SK-N-MC (cell line): ENCODE results near the gene APOL6.

Source experiments
- EZH2 ChIP-seq: fragments of 200-600 bp; sonication (generic); IDR thresholded peaks from one replicate; pipeline ENCODE4 v1.6.1; 2017; ENCODE audit warnings: antibody characterized with exemption
- FOXP2 ChIP-seq: optimal IDR thresholded peaks from 2 replicates; pipeline ENCODE3; 2011; ENCODE audit warnings: mild to moderate bottlenecking, moderate library complexity; ENCODE audit not compliant: insufficient read depth; ENCODE audit errors: extremely low read length, control extremely low read depth
- POLR2AphosphoS5 ChIP-seq: IDR thresholded peaks from 2 replicates; pipeline ENCODE4 v1.6.1; 2012; ENCODE audit warnings: mild to moderate bottlenecking, low read depth, low read length, borderline replicate concordance

- no peak for TF ChIP-seq POLR2AphosphoS5
- TF ChIP-seq EZH2: no peak
- no peak for TF ChIP-seq FOXP2
These were observed 29.6 kb upstream of the APOL6 start for GRCh38 chr22:35618427-35619223.
